ENCODE measurements around the gene CEP85L. TPM values are rescaled to one million over a fixed set of nuclear protein-coding genes. Genes with fewer than 3 reads are reported as not detected.

Gene CEP85L
- total RNA-seq, 2 experiments from 2014 or later: 32.9 to 39.6 TPM

GRCh38 chr6:118525913-118526780 lies 125.2 kb downstream of the CEP85L start:
- no peak overlapping the region for H3K4me3 Mint-ChIP-seq
- ATAC-seq (no peak), DNase-seq (no peak)
- CTCF ChIA-PET: interaction anchor here (0.5 kb wide), 1 partner anchor 13 kb away, joined by 3 read pairs; no protein-coding TSS in a partner anchor
- H3K9me3 Mint-ChIP-seq (ENCODE audit: low read depth): peaks cover 3% of the 10 kb centered on the region
- H3K27me3 Mint-ChIP-seq: no peaks in the 10 kb centered on the region
- H3K4me1 Mint-ChIP-seq: peaks cover 15% of the 10 kb centered on the region
- no peak overlapping the region for H3K27ac Mint-ChIP-seq
- H3K36me3 Mint-ChIP-seq: peaks cover 26% of the 10 kb centered on the region

GRCh38 chr6:118524686-118525085 lies 126.7 kb downstream of the CEP85L start:
- CTCF ChIA-PET: no interaction called here

GRCh38 chr6:118523216-118523615 lies 128.2 kb downstream of the CEP85L start:
- peaks cover 2% of the 10 kb centered on the region for H3K9me3 Mint-ChIP-seq (ENCODE audit: low read depth)
- CTCF ChIA-PET: interaction anchor here (1.3 kb wide), 1 partner anchor 264 kb away, joined by 3 read pairs; no protein-coding TSS in a partner anchor

More at GRCh38 chr6:118524686-118525085, 126.7 kb downstream of the CEP85L start:
- H3K4me3 Mint-ChIP-seq: no peak overlapping the region
- H3K27ac Mint-ChIP-seq: no peak overlapping the region
- peaks cover 15% of the 10 kb centered on the region for H3K4me1 Mint-ChIP-seq
- no peaks in the 10 kb centered on the region for H3K9me3 Mint-ChIP-seq (ENCODE audit: low read depth)
- H3K27me3 Mint-ChIP-seq: no peaks in the 10 kb centered on the region
- DNase-seq: no peak
- no peak for ATAC-seq
- peaks cover 29% of the 10 kb centered on the region for H3K36me3 Mint-ChIP-seq

GRCh38 chr6:118522422-118522821 lies 129.0 kb downstream of the CEP85L start:
- ATAC-seq (no peak), DNase-seq (no peak)
- H3K9me3 Mint-ChIP-seq (ENCODE audit: low read depth): peaks cover 2% of the 10 kb centered on the region
- H3K4me3 Mint-ChIP-seq: no peak overlapping the region
- no peak overlapping the region for H3K27ac Mint-ChIP-seq
- CTCF ChIA-PET: interaction anchor here (1.3 kb wide), 1 partner anchor 265 kb away, joined by 3 read pairs; no protein-coding TSS in a partner anchor
- H3K4me1 Mint-ChIP-seq: peaks cover 15% of the 10 kb centered on the region
- H3K27me3 Mint-ChIP-seq: no peaks in the 10 kb centered on the region
- peaks cover 49% of the 10 kb centered on the region for H3K36me3 Mint-ChIP-seq

More at GRCh38 chr6:118523216-118523615, 128.2 kb downstream of the CEP85L start:
- DNase-seq (no peak), ATAC-seq (no peak)
- H3K27me3 Mint-ChIP-seq: no peaks in the 10 kb centered on the region
- H3K4me1 Mint-ChIP-seq: peaks cover 15% of the 10 kb centered on the region
- no peak overlapping the region for H3K4me3 Mint-ChIP-seq
- H3K27ac Mint-ChIP-seq: no peak overlapping the region
- H3K36me3 Mint-ChIP-seq: peaks cover 41% of the 10 kb centered on the region

- Mint-ChIP-seq H3K9me3 (ENCODE audit: low read depth) (peaks cover 2% of the 10 kb centered on the region), H3K27me3 (no peaks in the 10 kb centered on the region), H3K4me3 (no peak overlapping the region), H3K4me1 (peaks cover 3% of the 10 kb centered on the region), H3K27ac (no peak overlapping the region), H3K36me3 (peaks cover 23% of the 10 kb centered on the region)
- CTCF ChIA-PET: no interaction called here
- DNase-seq (no peak), ATAC-seq (no peak)
These were observed 136.7 kb downstream of the CEP85L start for GRCh38 chr6:118514689-118515088.

GRCh38 chr6:118511930-118512715 lies 139.3 kb downstream of the CEP85L start:
- Mint-ChIP-seq H3K27me3 (no peaks in the 10 kb centered on the region), H3K36me3 (peaks cover 2% of the 10 kb centered on the region), H3K27ac (no peak overlapping the region), H3K4me3 (no peak overlapping the region), H3K4me1 (peaks cover 3% of the 10 kb centered on the region), H3K9me3 (ENCODE audit: low read depth) (no peaks in the 10 kb centered on the region)
- CTCF ChIA-PET: interaction anchor here (1.5 kb wide), 1 partner anchor 25 kb away, joined by 3 read pairs; no protein-coding TSS in a partner anchor
- DNase-seq (no peak), ATAC-seq (no peak)

- Mint-ChIP-seq H3K27me3 (no peaks in the 10 kb centered on the region), H3K4me1 (peaks cover 3% of the 10 kb centered on the region), H3K4me3 (no peak overlapping the region), H3K9me3 (ENCODE audit: low read depth) (no peaks in the 10 kb centered on the region), H3K36me3 (peaks cover 6% of the 10 kb centered on the region), H3K27ac (no peak overlapping the region)
- ATAC-seq: no peak
- DNase-seq: no peak
- CTCF ChIA-PET: no interaction called here
These were observed 142.3 kb downstream of the CEP85L start for GRCh38 chr6:118509009-118509617.

GRCh38 chr6:118507636-118508035 lies 143.8 kb downstream of the CEP85L start:
- Mint-ChIP-seq H3K4me1 (peaks cover 3% of the 10 kb centered on the region), H3K27ac (no peak overlapping the region), H3K9me3 (ENCODE audit: low read depth) (no peaks in the 10 kb centered on the region), H3K27me3 (no peaks in the 10 kb centered on the region), H3K4me3 (no peak overlapping the region), H3K36me3 (peaks cover 15% of the 10 kb centered on the region)
- ATAC-seq (no peak), DNase-seq (no peak)
- CTCF ChIA-PET: no interaction called here

- Mint-ChIP-seq H3K27ac (no peak overlapping the region), H3K4me3 (no peak overlapping the region), H3K9me3 (ENCODE audit: low read depth) (no peaks in the 10 kb centered on the region), H3K36me3 (peaks cover 30% of the 10 kb centered on the region), H3K4me1 (no peaks in the 10 kb centered on the region), H3K27me3 (no peaks in the 10 kb centered on the region)
- CTCF ChIA-PET: no interaction called here
- DNase-seq (no peak), ATAC-seq (no peak)
These were observed 145.2 kb downstream of the CEP85L start for GRCh38 chr6:118506071-118506638.

- DNase-seq (no peak), ATAC-seq (no peak)
- no peaks in the 10 kb centered on the region for H3K27me3 Mint-ChIP-seq
- H3K9me3 Mint-ChIP-seq (ENCODE audit: low read depth): no peaks in the 10 kb centered on the region
- no peak overlapping the region for H3K4me3 Mint-ChIP-seq
- no peak overlapping the region for H3K27ac Mint-ChIP-seq
- CTCF ChIA-PET: no interaction called here
- H3K36me3 Mint-ChIP-seq: peaks cover 34% of the 10 kb centered on the region
- no peaks in the 10 kb centered on the region for H3K4me1 Mint-ChIP-seq
These were observed 145.7 kb downstream of the CEP85L start for GRCh38 chr6:118505656-118506055.

- Mint-ChIP-seq H3K27me3 (no peaks in the 10 kb centered on the region), H3K9me3 (ENCODE audit: low read depth) (no peaks in the 10 kb centered on the region), H3K36me3 (peaks cover 39% of the 10 kb centered on the region), H3K4me1 (no peaks in the 10 kb centered on the region), H3K4me3 (no peak overlapping the region), H3K27ac (no peak overlapping the region)
- ATAC-seq: no peak
- DNase-seq: no peak
- CTCF ChIA-PET: no interaction called here
These were observed 146.8 kb downstream of the CEP85L start for GRCh38 chr6:118504611-118505010.

GRCh38 chr6:118502169-118502568 lies 149.2 kb downstream of the CEP85L start:
- no peaks in the 10 kb centered on the region for H3K9me3 Mint-ChIP-seq (ENCODE audit: low read depth)
- CTCF ChIA-PET: no interaction called here
- no peak overlapping the region for H3K27ac Mint-ChIP-seq
- peaks cover 45% of the 10 kb centered on the region for H3K36me3 Mint-ChIP-seq
- DNase-seq (no peak), ATAC-seq (no peak)
- H3K4me1 Mint-ChIP-seq: no peaks in the 10 kb centered on the region
- H3K4me3 Mint-ChIP-seq: no peak overlapping the region
- H3K27me3 Mint-ChIP-seq: no peaks in the 10 kb centered on the region

- CTCF ChIA-PET: no interaction called here
- peaks cover 49% of the 10 kb centered on the region for H3K36me3 Mint-ChIP-seq
These were observed 149.6 kb downstream of the CEP85L start for GRCh38 chr6:118501765-118502164.

More at GRCh38 chr6:118501765-118502164, 149.6 kb downstream of the CEP85L start:
- H3K4me3 Mint-ChIP-seq: no peak overlapping the region
- H3K27ac Mint-ChIP-seq: no peak overlapping the region
- DNase-seq (no peak), ATAC-seq (no peak)
- H3K9me3 Mint-ChIP-seq (ENCODE audit: low read depth): no peaks in the 10 kb centered on the region
- H3K27me3 Mint-ChIP-seq: no peaks in the 10 kb centered on the region
- H3K4me1 Mint-ChIP-seq: no peaks in the 10 kb centered on the region

All from activated CD8-positive, alpha-beta memory T cell treated with anti-CD3 and anti-CD28 coated beads, Interleukin-2, amount 10 ng/mL, durations not matched to agents 7 days and 5 days (primary cell).